Sigmoid colon (tissue), 7 donors: ENCODE data around the gene S100A14. TPM values are rescaled to one million over a fixed set of nuclear protein-coding genes. Genes with fewer than 3 reads are reported as not detected.

Source experiments
- DNase-seq: peaks from one replicate; pipeline ENCODE4 v3.0.0-alpha.2; 2019
- H3K27ac ChIP-seq, 4 donors: fragments of 200-600 bp; sonication (generic); one replicate each; pipeline ENCODE4 v1.5.1; 2016 to 2019; ENCODE audit warnings: mild to moderate bottlenecking in 1 of 4
- H3K27me3 ChIP-seq, 3 donors: fragments of 200-600 bp; sonication (generic); one replicate each; pipeline ENCODE4 v1.5.1; 2019; ENCODE audit warnings: mild to moderate bottlenecking in 1 of 3
- H3K36me3 ChIP-seq, 4 donors: fragments of 200-600 bp; sonication (generic); one replicate each; pipeline ENCODE4 v1.5.1; 2016 to 2019
- H3K4me1 ChIP-seq, 4 donors: fragments of 200-600 bp; sonication (generic); one replicate each; pipeline ENCODE4 v1.5.1; 2017 to 2019
- H3K4me3 ChIP-seq, 4 donors: fragments of 200-600 bp; sonication (generic); one replicate each; pipeline ENCODE4 v1.5.1; 2017 to 2019; ENCODE audit warnings: mild to moderate bottlenecking in 2 of 4, moderate library complexity in 1 of 4
- H3K9me3 ChIP-seq, 4 donors: fragments of 200-600 bp in 3 of 4; sonication (generic) in 3 of 4; one replicate each; pipeline versions ENCODE4 v1.5.1 to v1.6.1; 2013 to 2019
- CTCF ChIP-seq, 4 experiments: fragments of 450-650 bp in 3 of 4; fragments of 200-600 bp in 1 of 4; IDR thresholded peaks; one replicate each; pipeline ENCODE4 v1.5.1; 2016 to 2019; ENCODE audit warnings: antibody characterized with exemption in 4 of 4, mild to moderate bottlenecking in 3 of 4, moderate library complexity in 2 of 4
- EP300 ChIP-seq, 4 donors: sonication (generic); formaldehyde crosslinking; IDR thresholded peaks; one replicate each; pipeline ENCODE4 v1.6.1; 2017; ENCODE audit warnings: antibody characterized with exemption in 4 of 4
- POLR2A ChIP-seq, 2 donors: fragments of 450-650 bp; IDR thresholded peaks; one replicate each; pipeline ENCODE4 v1.6.1; 2016; ENCODE audit warnings: antibody characterized with exemption in 2 of 2, mild to moderate bottlenecking in 2 of 2, moderate library complexity in 2 of 2
- POLR2AphosphoS5 ChIP-seq, 4 donors: sonication (generic); formaldehyde crosslinking; IDR thresholded peaks; one replicate each; pipeline ENCODE4 v1.6.1; 2017; ENCODE audit warnings: antibody characterized with exemption in 4 of 4
- WGBS, 2 donors: extraction: QIAGEN DNeasy Blood & Tissue Kit; methylation state at CpG; one replicate each; pipeline ENCODE4 v1.1.7; 2013; 5-methylcytosine and 5-hydroxymethylcytosine counted together
- intact Hi-C: fragments of 100-400 bp; cut with DNase I; formaldehyde crosslinking; loops from one replicate; pipeline ENCODE4 v1.15.1; 2023
- polyA plus RNA-seq, 3 donors: library from polyadenylated mRNA; stranded (reverse); fragments of 200-250 nt; gene quantifications; one replicate each; pipeline ENCODE4 v1.2.3, GENCODE V29; 2013
- total RNA-seq, 4 donors: library from RNA; depleted of rRNA; stranded (reverse); fragments of >200 nt; gene quantifications; one replicate each; pipeline ENCODE4 v1.1.0, GENCODE V29; 2016
- donor health status: healthy with polysubstance abuse.
- donor health status: Bipolar disorder and iron deficiency.
- donor health status: healthy.

The S100A14 gene
- total and polyA plus RNA-seq, 7 donors, result 0.82 to 1,144 (median 789) TPM; not detected in 2

GRCh38 chr1:153567621-153568366, 48.3 kb downstream of the S100A14 start:
- no peaks in the 10 kb centered on the region for H3K36me3 ChIP-seq
- no peaks in the 10 kb centered on the region for H3K27me3 ChIP-seq
- TF ChIP-seq POLR2AphosphoS5 (IDR thresholded peaks at IDR 0.05), result no peak
- no peak for TF ChIP-seq EP300 (IDR thresholded peaks at IDR 0.05)
- no peak for TF ChIP-seq CTCF (IDR thresholded peaks at IDR 0.05)
- no peak for TF ChIP-seq POLR2A (IDR thresholded peaks at IDR 0.05)
- 78 to 85% methylated on average over 22 of the region's 22 CpGs for WGBS, 2 donors
- intact Hi-C loops, result loop anchor here (1.0 to 2.0 kb wide), 3 partner anchors 34 to 59 kb away; partner anchors contain the start of gene S100A13
- H3K27ac ChIP-seq, result peak overlapping the region; percentile 90 to 97 (median 94)
- H3K4me1 ChIP-seq, result peaks cover 0 to 47% (median 45%) of the 10 kb centered on the region in 4 donors
- peak overlapping the region; percentile 3 to 37 (median 26) for H3K4me3 ChIP-seq
- DNase-seq, result no peak
- no peaks in the 10 kb centered on the region for H3K9me3 ChIP-seq

GRCh38 chr1:153566414-153567371, 49.4 kb downstream of the S100A14 start:
- DNase-seq, result peak; percentile 99
- intact Hi-C loops, result loop anchor here (2.0 kb wide), 1 partner anchor 60 kb away; the partner anchor contains the start of gene S100A13
- Histone ChIP-seq H3K9me3 (no peaks in the 10 kb centered on the region), H3K27ac (peak overlapping the region; percentile 90 to 97 (median 94)), H3K4me1 (peaks cover 0 to 39% (median 37%) of the 10 kb centered on the region in 4 donors), H3K27me3 (no peaks in the 10 kb centered on the region), H3K36me3 (no peaks in the 10 kb centered on the region), H3K4me3 (no peak overlapping the region)
- 32 to 49% methylated on average over 16 of the region's 16 CpGs for WGBS, 2 donors
- TF ChIP-seq POLR2A (IDR thresholded peaks at IDR 0.05), result peak in 1 of 2 donors; percentile 63
- no peak for TF ChIP-seq CTCF (IDR thresholded peaks at IDR 0.05)
- TF ChIP-seq POLR2AphosphoS5 (IDR thresholded peaks at IDR 0.05), result peak; percentile 72 to 91 (median 82)
- TF ChIP-seq EP300 (IDR thresholded peaks at IDR 0.05), result peak in 2 of 4 donors; percentile 64 to 82

GRCh38 chr1:153565529-153566374, 50.4 kb downstream of the S100A14 start, which contains the start of gene S100A2:
TSS of gene S100A2 (minus strand) at chr1:153565844. CDS start at chr1:153563877, 1,967 bp downstream.
- TF ChIP-seq POLR2AphosphoS5 (IDR thresholded peaks at IDR 0.05) (peak in 3 of 4 donors; percentile 37 to 79 (median 45)), POLR2A (IDR thresholded peaks at IDR 0.05) (no peak)
- 22 to 36% methylated on average over 8 of the region's 8 CpGs for WGBS, 2 donors
- no peak within 1 kb of the TSS for H3K4me3 ChIP-seq
- DNase-seq, result peak; percentile 84
- H3K36me3 ChIP-seq, result no peaks in the 10 kb centered on the region
- intact Hi-C loops, result loop anchor here (2.0 kb wide), 2 partner anchors 15 to 61 kb away; partner anchors contain the start of gene S100A13
- H3K4me1 ChIP-seq, result peaks cover 0 to 44% (median 40%) of the 10 kb centered on the region in 4 donors
- no peaks in the 10 kb centered on the region for H3K27me3 ChIP-seq
- no peaks in the 10 kb centered on the region for H3K9me3 ChIP-seq
- H3K27ac ChIP-seq, result peak within 1 kb of the TSS; percentile 90 to 97 (median 94)

Other genes with a start within 250 kb of the S100A14 start
- gene S100A12, start 240.7 kb downstream of the S100A14 start, total RNA-seq, result not detected
- 10 to 100 TPM in 2 of 3 donors, 1 to 10 TPM in 1; 2.9 to 23.4 (median 20.8) TPM for gene S100A12, start 240.7 kb downstream of the S100A14 start, polyA plus RNA-seq
- gene S100A8, start 225.3 kb downstream of the S100A14 start, total RNA-seq, result 100 to 1,000 TPM in 1 of 4 donors, 10 to 100 TPM in 2, not detected in 1; 14.2 to 103 (median 32.1) TPM
- 100 to 1,000 TPM in 1 of 3 donors, 10 to 100 TPM in 2; 68.8 to 109 (median 95.7) TPM for gene S100A8, start 225.3 kb downstream of the S100A14 start, polyA plus RNA-seq
- not detected for gene S100A7A, start 199.8 kb downstream of the S100A14 start, total RNA-seq
- gene S100A7A, start 199.8 kb downstream of the S100A14 start, polyA plus RNA-seq, result not detected
- not detected for gene S100A7, start 155.7 kb downstream of the S100A14 start, total RNA-seq
- gene S100A7, start 155.7 kb downstream of the S100A14 start, polyA plus RNA-seq, result not detected
- 1,000 to 10,000 TPM in 1 of 4 donors, 100 to 1,000 TPM in 3; 445 to 1,159 (median 590) TPM for gene S100A6, start 80.3 kb downstream of the S100A14 start, total RNA-seq
- gene S100A6, start 80.3 kb downstream of the S100A14 start, polyA plus RNA-seq, result 1,000 to 10,000 TPM; 4,079 to 7,223 (median 4,178) TPM
- gene S100A5, start 75.4 kb downstream of the S100A14 start, total RNA-seq, result not detected
- gene S100A5, start 75.4 kb downstream of the S100A14 start, polyA plus RNA-seq, result not detected
- gene S100A4, start 70.5 kb downstream of the S100A14 start, total RNA-seq, result 100 to 1,000 TPM; 189 to 486 (median 288) TPM
- 100 to 1,000 TPM; 304 to 499 (median 336) TPM for gene S100A4, start 70.5 kb downstream of the S100A14 start, polyA plus RNA-seq
- 1 to 10 TPM; 1.1 to 4.3 (median 2.2) TPM for gene S100A3, start 67.1 kb downstream of the S100A14 start, total RNA-seq
- gene S100A3, start 67.1 kb downstream of the S100A14 start, polyA plus RNA-seq, result 1 to 10 TPM; 1.4 to 3.9 (median 3.6) TPM
- 1 to 10 TPM in 1 of 4 donors, under 1 TPM in 1, not detected in 2; 0.68 to 1.8 TPM for gene S100A2, start 50.5 kb downstream of the S100A14 start, total RNA-seq
- gene S100A2, start 50.5 kb downstream of the S100A14 start, polyA plus RNA-seq, result 10 to 100 TPM in 1 of 3 donors, 1 to 10 TPM in 2; 1.8 to 16.2 (median 2.3) TPM
- gene S100A16, start 3.2 kb downstream of the S100A14 start, total RNA-seq, result 10 to 100 TPM; 35.6 to 49.9 (median 39.7) TPM
- gene S100A16, start 3.2 kb downstream of the S100A14 start, polyA plus RNA-seq, result 100 to 1,000 TPM; 332 to 492 (median 370) TPM
- 100 to 1,000 TPM in 3 of 4 donors, 10 to 100 TPM in 1; 86.3 to 305 (median 278) TPM for gene S100A13, start 11.2 kb upstream of the S100A14 start, total RNA-seq
- gene S100A13, start 11.2 kb upstream of the S100A14 start, polyA plus RNA-seq, result 100 to 1,000 TPM; 113 to 302 (median 126) TPM
- 10 to 100 TPM in 2 of 4 donors, 1 to 10 TPM in 2; 2.3 to 22.2 (median 10.9) TPM for gene S100A1, start 12.1 kb upstream of the S100A14 start, total RNA-seq
- gene S100A1, start 12.1 kb upstream of the S100A14 start, polyA plus RNA-seq, result 1 to 10 TPM; 3.2 to 6.6 (median 4.4) TPM
- gene CHTOP, start 17.7 kb upstream of the S100A14 start, total RNA-seq, result 10 to 100 TPM; 44.8 to 57.8 (median 50.2) TPM
- 10 to 100 TPM; 35.4 to 65.4 (median 38.6) TPM for gene CHTOP, start 17.7 kb upstream of the S100A14 start, polyA plus RNA-seq
- gene SNAPIN, start 42.4 kb upstream of the S100A14 start, total RNA-seq, result 10 to 100 TPM; 51.2 to 94.5 (median 85.7) TPM
- 10 to 100 TPM; 30.0 to 38.6 (median 34.2) TPM for gene SNAPIN, start 42.4 kb upstream of the S100A14 start, polyA plus RNA-seq
- gene ILF2, start 54.7 kb upstream of the S100A14 start, total RNA-seq, result 10 to 100 TPM; 59.8 to 94.0 (median 79.7) TPM
- gene ILF2, start 54.7 kb upstream of the S100A14 start, polyA plus RNA-seq, result 100 to 1,000 TPM in 2 of 3 donors, 10 to 100 TPM in 1; 88.3 to 166 (median 132) TPM
- 10 to 100 TPM; 11.1 to 36.2 (median 31.0) TPM for gene NPR1, start 62.4 kb upstream of the S100A14 start, total RNA-seq
- gene NPR1, start 62.4 kb upstream of the S100A14 start, polyA plus RNA-seq, result 1 to 10 TPM in 2 of 3 donors, under 1 TPM in 1; 0.23 to 7.6 (median 5.4) TPM
- gene INTS3, start 111.7 kb upstream of the S100A14 start, total RNA-seq, result 10 to 100 TPM; 31.4 to 53.7 (median 37.3) TPM
- gene INTS3, start 111.7 kb upstream of the S100A14 start, polyA plus RNA-seq, result 10 to 100 TPM in 1 of 3 donors, 1 to 10 TPM in 2; 5.4 to 30.8 (median 6.2) TPM
- gene SLC27A3, start 159.1 kb upstream of the S100A14 start, total RNA-seq, result 10 to 100 TPM; 19.7 to 45.7 (median 23.9) TPM
- 10 to 100 TPM in 2 of 3 donors, 1 to 10 TPM in 1; 1.6 to 23.4 (median 15.0) TPM for gene SLC27A3, start 159.1 kb upstream of the S100A14 start, polyA plus RNA-seq